OCI-LY3 (cell line): ENCODE measurements around the gene DNMT3L.
"Not testable (repeated sequence)": the region's sequence is repeated elsewhere in the genome, so short reads cannot be mapped to it uniquely, and the experiment has no call there.

ENCODE experiments used
- H2AFZ ChIP-seq: fragments of 200-600, 300-600 bp; shearing (Covaris generic); 2 replicates; pipeline ENCODE4 v1.6.0; 2014; ENCODE audit warnings: antibody characterized with exemption, low read depth, low read length
- H3K27ac ChIP-seq: fragments of 200-600, 300-600 bp; sonication (generic); 2 replicates; pipeline ENCODE4 v1.5.1; 2014; ENCODE audit warnings: mild to moderate bottlenecking, low read length, moderate library complexity, mixed read lengths
- H3K27me3 ChIP-seq: fragments of 200-600, 300-600 bp; sonication (generic); 2 replicates; pipeline ENCODE4 v1.6.1; 2014; ENCODE audit warnings: low read depth, low read length, mixed read lengths
- H3K36me3 ChIP-seq: fragments of 200-600, 300-600 bp; sonication (generic); replicated peaks from 2 replicates; pipeline ENCODE3; 2014; ENCODE audit warnings: low read depth, low read length, mixed read lengths
- H3K4me1 ChIP-seq: fragments of 300-600, 200-600 bp; sonication (generic); 2 replicates; pipeline ENCODE4 v1.6.1; 2014; ENCODE audit warnings: low read length, mixed read lengths
- H3K4me2 ChIP-seq: fragments of 200-600, 300-600 bp; sonication (generic); 2 replicates; pipeline ENCODE4 v1.6.1; 2014; ENCODE audit warnings: low read length, mixed read lengths
- H3K4me3 ChIP-seq: fragments of 300-600, 200-600 bp; sonication (generic); 2 replicates; pipeline ENCODE4 v1.5.1; 2014; ENCODE audit warnings: antibody characterized with exemption, mild to moderate bottlenecking, low read length, moderate library complexity
- H3K79me2 ChIP-seq: fragments of 300-600, 200-600 bp; shearing (Covaris generic); 2 replicates; pipeline ENCODE4 v1.6.1; 2014; ENCODE audit warnings: mild to moderate bottlenecking, low read length, mixed read lengths
- H3K9ac ChIP-seq: fragments of 300-600, 200-600 bp; shearing (Covaris generic); 2 replicates; pipeline ENCODE4 v1.6.0; 2014; ENCODE audit warnings: mild to moderate bottlenecking, low read length, moderate library complexity
- H3K9me3 ChIP-seq: fragments of 200-600, 300-600 bp; shearing (Covaris generic); 2 replicates; pipeline ENCODE4 v1.6.1; 2014; ENCODE audit warnings: low read length, mixed read lengths; ENCODE audit not compliant: insufficient read depth
- H4K20me1 ChIP-seq: fragments of 200-600, 300-600 bp; sonication (generic); 2 replicates; pipeline ENCODE4 v1.6.1; 2016; ENCODE audit warnings: low read length, mixed read lengths; ENCODE audit not compliant: insufficient read depth

Gene DNMT3L

DNA sequence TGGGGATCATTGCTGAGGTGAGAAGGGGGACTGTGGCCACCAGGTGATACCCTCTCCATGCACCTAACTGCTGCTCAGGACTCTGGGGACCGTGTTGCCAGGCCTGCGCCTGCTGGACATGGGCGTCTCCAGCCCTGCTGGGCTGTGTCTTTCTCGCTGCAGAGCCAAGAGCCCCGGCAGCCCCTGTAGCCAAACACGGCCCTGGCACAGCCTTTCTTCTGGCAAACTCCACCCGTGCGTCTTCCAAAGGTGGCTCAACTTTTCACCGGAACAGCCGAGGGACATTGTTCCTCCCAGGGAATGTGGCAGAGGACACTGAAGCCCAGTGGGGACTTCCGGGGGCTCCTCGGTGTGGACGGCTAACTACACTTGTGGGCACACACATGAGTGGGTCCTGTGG is 33.6 kb downstream of the DNMT3L start:
- H3K79me2 ChIP-seq, H3K9ac ChIP-seq, H3K36me3 ChIP-seq, H2AFZ ChIP-seq, H3K4me2 ChIP-seq, H3K4me3 ChIP-seq, H3K4me1 ChIP-seq, H3K27ac ChIP-seq, H4K20me1 ChIP-seq, H3K9me3 ChIP-seq, H3K27me3 ChIP-seq: not testable (repeated sequence)

DNA sequence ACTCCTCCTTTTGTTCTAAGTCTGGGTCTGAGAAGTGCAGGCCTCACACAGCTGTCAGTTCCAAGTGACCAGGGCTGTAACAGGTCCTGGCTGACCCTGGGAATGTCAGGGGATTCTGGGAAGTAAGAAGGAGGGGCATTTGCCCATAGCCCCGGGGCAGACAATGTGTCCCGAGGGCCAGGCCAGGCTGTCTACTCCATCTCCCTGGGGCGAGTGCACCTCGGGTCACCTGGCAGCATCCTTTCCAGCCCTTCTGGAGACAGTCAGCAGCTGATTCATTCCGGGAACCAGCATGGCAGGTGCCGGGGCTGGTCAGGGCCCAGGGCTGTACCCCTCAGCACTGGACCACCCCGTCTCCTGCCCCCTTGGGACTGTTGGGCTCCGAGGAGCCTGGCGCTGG is 34.1 kb downstream of the DNMT3L start:
- H4K20me1 ChIP-seq, H3K79me2 ChIP-seq, H3K9ac ChIP-seq, H3K27ac ChIP-seq, H2AFZ ChIP-seq, H3K4me2 ChIP-seq, H3K4me1 ChIP-seq, H3K27me3 ChIP-seq, H3K36me3 ChIP-seq, H3K4me3 ChIP-seq, H3K9me3 ChIP-seq: not testable (repeated sequence)

DNA sequence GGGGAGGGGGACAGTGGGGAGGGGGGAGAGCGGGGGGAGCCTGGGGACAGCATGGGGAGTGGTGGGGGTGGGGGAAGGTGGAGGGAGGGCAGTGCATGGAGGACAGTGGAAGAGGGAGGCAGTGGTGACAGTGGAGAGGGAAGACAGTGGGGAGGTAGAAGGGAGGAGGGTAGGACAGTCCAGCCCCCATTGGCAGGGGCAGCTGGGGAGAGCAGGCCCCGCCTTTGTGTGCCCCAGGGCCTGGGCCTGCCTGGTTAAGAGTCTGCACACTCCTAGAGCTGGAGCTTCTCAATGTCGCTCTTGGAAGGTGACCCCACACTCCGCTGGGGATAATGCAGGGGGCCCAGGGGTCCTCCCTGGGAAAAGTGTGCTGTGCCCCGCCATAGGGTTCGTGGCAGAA is 36.1 kb downstream of the DNMT3L start:
- H4K20me1 ChIP-seq, H3K4me3 ChIP-seq, H3K27ac ChIP-seq, H2AFZ ChIP-seq, H3K9me3 ChIP-seq, H3K4me2 ChIP-seq, H3K36me3 ChIP-seq, H3K9ac ChIP-seq, H3K27me3 ChIP-seq, H3K79me2 ChIP-seq, H3K4me1 ChIP-seq: not testable (repeated sequence)

DNA sequence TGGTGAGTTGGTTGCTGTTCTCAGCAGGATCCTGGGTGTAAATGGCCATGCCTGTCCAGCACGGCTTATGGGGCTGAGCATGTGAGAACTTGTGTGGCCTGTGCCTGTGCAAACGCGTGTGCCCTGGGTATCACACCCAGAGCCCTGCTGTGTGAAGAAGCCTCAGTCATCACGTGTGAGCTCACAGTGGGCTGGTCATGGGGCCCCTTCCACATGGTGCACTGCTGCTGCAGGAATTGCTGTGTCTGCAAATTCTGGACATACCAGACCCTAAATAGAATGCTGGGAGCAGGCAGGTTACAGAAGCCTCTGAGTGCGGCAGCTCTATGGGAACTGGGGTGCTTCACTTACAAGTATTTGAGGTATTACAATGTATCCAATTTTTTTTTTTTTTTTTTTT is 38.4 kb downstream of the DNMT3L start:
- not testable (repeated sequence) for H2AFZ ChIP-seq, H3K27me3 ChIP-seq, H3K4me2 ChIP-seq, H3K36me3 ChIP-seq, H3K9me3 ChIP-seq, H4K20me1 ChIP-seq, H3K79me2 ChIP-seq, H3K4me3 ChIP-seq, H3K4me1 ChIP-seq, H3K27ac ChIP-seq, H3K9ac ChIP-seq

DNA sequence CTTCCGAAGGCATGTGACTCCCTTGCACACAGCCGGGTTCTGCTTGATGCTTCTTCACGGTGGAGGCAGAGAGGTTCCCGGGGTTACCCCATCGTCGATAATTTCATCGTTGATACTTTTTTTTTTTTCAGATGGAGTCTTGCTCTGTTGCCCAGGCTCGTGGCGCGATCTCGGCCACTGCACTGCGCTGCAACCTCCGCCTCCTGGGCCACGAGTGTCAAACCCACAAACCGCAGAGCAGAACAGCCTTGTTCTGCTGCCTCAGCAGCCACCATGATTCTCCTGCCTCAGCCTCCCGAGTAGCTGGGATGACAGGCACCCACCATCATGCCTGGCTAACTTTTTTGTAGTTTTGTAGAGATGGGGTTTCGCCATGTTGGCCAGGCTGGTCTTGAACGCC is 41.0 kb downstream of the DNMT3L start:
- not testable (repeated sequence) for H2AFZ ChIP-seq, H3K9me3 ChIP-seq, H3K27ac ChIP-seq, H3K36me3 ChIP-seq, H3K4me1 ChIP-seq, H3K4me2 ChIP-seq, H3K4me3 ChIP-seq, H4K20me1 ChIP-seq, H3K27me3 ChIP-seq, H3K79me2 ChIP-seq, H3K9ac ChIP-seq

DNA sequence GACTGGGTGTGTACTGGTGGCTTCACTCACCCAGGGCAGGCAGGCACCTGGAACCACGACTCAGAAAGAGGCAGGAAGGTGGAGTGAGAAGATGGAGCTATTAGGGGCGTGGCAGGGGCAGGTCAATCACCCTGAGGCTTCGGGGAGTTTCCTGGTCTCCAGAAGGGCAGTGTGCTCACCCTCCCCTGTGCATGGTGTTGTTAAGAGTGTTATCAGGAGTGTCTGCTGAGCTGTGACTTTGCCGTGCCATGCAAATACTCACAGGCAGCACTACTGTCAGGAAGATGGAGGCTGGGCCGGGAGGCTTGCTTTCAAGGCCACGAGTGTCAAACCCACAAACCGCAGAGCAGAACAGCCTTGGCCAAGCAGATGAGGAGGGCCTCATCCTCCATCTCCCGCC is 43.2 kb downstream of the DNMT3L start:
- H3K27ac ChIP-seq, H3K36me3 ChIP-seq, H3K9me3 ChIP-seq, H3K4me2 ChIP-seq, H3K4me1 ChIP-seq, H3K27me3 ChIP-seq, H3K4me3 ChIP-seq, H4K20me1 ChIP-seq, H3K9ac ChIP-seq, H3K79me2 ChIP-seq, H2AFZ ChIP-seq: not testable (repeated sequence)

DNA sequence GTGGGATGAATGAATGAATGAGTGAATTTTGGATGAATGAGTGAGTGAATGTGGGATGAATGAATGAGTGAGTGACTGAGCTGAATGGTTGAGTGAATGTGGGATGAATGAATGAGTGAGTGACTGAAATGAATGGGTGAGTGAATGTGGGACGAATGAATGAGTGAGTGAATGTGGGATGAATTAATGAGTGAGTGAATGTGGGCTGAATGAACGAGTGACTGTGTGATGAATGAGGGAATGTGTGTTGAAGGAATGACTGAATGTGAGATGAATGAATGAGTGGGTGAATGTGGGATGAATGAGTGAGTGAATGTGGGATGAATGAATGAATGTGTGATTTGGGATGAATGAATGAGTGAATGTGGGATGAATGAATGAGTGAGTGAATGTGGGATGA is 49.7 kb downstream of the DNMT3L start:
- H3K4me1 ChIP-seq, H3K36me3 ChIP-seq, H3K27me3 ChIP-seq, H3K79me2 ChIP-seq, H3K9ac ChIP-seq, H2AFZ ChIP-seq, H3K4me2 ChIP-seq, H3K27ac ChIP-seq, H4K20me1 ChIP-seq, H3K4me3 ChIP-seq, H3K9me3 ChIP-seq: not testable (repeated sequence)

DNA sequence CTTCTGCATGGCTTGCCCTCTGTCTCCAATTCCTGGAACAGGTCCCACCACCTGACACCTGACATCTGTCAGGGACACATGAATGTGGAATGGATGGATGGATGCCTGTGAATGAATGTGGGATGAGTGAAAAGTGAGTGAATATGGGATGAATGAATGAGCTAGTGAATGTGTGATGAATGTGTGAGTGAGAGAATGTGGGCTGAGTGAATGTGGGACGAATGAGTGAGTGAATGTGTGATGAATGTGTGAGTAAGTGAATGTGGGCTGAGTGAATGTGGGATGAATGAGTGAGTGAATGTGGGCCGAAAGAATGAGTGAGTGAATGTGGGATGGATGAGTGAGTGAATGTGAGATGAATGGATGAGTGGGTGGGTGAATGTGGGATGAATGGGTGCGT is 50.1 kb downstream of the DNMT3L start:
- not testable (repeated sequence) for H3K36me3 ChIP-seq, H3K9ac ChIP-seq, H2AFZ ChIP-seq, H3K4me2 ChIP-seq, H3K4me1 ChIP-seq, H3K27ac ChIP-seq, H4K20me1 ChIP-seq, H3K9me3 ChIP-seq, H3K27me3 ChIP-seq, H3K4me3 ChIP-seq, H3K79me2 ChIP-seq

DNA sequence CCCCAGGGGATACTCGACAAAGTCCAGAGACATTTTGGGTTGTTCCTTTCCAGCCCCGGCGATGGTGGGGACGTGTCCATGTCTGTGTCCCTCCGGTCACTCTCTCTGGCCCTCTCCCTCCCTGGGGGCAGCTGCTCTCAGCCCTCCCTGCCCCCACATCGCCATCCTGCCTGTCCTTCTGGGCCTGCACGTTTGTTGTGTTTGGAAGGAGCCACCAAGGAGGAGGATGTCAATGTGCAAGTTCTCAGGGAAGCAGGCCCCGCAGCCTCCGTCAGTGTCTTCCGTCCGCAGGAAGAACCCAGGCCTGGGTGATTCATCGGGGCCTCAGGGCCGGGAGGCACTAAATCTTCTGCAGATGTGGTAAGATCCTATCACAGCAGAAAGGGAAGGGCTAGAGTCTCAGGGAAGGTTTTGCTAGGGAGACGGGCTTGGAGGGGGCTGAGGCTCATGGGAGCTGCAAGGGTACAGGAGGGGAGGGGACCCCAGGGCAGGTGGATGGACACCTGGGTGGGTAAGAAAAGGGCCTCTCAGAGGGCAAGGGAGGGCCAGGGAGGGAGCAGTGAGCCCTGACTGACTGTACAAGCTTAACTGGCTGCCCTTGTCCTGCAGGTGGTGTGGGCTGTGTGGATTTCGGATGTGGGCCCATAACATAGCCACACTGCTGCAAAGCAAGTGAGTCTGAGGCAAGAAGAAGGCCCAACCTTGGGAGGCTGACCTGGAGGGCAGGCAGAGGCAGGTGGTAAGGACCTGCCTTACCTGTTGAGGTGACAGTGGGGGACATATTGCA is 53.6 kb downstream of the DNMT3L start:
- not testable (repeated sequence) for H3K27ac ChIP-seq, H3K9ac ChIP-seq, H3K9me3 ChIP-seq, H3K27me3 ChIP-seq, H3K4me3 ChIP-seq, H4K20me1 ChIP-seq, H3K4me1 ChIP-seq, H3K4me2 ChIP-seq, H3K36me3 ChIP-seq, H3K79me2 ChIP-seq, H2AFZ ChIP-seq
